ENCODE measurements around the gene LIMK1. TPM values are rescaled to one million over a fixed set of nuclear protein-coding genes. Genes with fewer than 3 reads are reported as not detected.

LIMK1 gene
- total and polyA plus RNA-seq, 2 of the 13 experiments (the other 11 are each of a cell fraction or from before 2014, with no cell fraction given) = 8.9 to 18.8 TPM

- WGBS (ENCODE audit: low lambda C conversion rate) = 32% methylated on average over 7 of the region's 8 CpGs
- in situ Hi-C loops (cut with HindIII; ENCODE audit: extremely low pct_ligation_motif_present, low pct_unique_long_range_greater_than_20kb) = no loop called here
These were observed 46.0 kb upstream of the LIMK1 start for GRCh38 chr7:74037609-74038008.

More at GRCh38 chr7:74037609-74038008, 46.0 kb upstream of the LIMK1 start:
- Histone ChIP-seq H3K9me3 (ENCODE audit: low read length) (no peaks in the 10 kb centered on the region), H3K4me3 (replicated peaks in 1 of 3; ENCODE audit: insufficient read depth in 1 of 3, low read depth in 2 of 3, low read length in 3 of 3) (no peak overlapping the region), H3K4me2 (ENCODE audit: low read depth, low read length) (no peak overlapping the region), H3K27ac (ENCODE audit: extremely low read length, insufficient read depth, low read length) (no peak overlapping the region), H3K79me2 (ENCODE audit: insufficient read depth, low read length) (no peaks in the 10 kb centered on the region), H3K36me3 (replicated peaks in 1 of 2; ENCODE audit: control insufficient read depth in 1 of 2, insufficient read depth in 2 of 2, low read length in 2 of 2) (no peaks in the 10 kb centered on the region), H3K4me1 (ENCODE audit: insufficient read depth, low read length) (no peaks in the 10 kb centered on the region), H2AFZ (ENCODE audit: low read length) (no peak overlapping the region), H4K20me1 (ENCODE audit: insufficient read depth, low read length) (no peaks in the 10 kb centered on the region), H3K27me3 (ENCODE audit: control insufficient read depth in 1 of 2, insufficient read depth in 2 of 2, low read length in 2 of 2) (peaks cover 11 to 60% of the 10 kb centered on the region in 2 experiments; a peak in 4 of 5 replicates), H3K9ac (ENCODE audit: insufficient read depth, low read depth, low read length) (no peak overlapping the region)
- ChIA-PET POLR2A (interaction anchor here (0.6 kb wide), 1 partner anchor 162 kb away, joined by 3 read pairs; no protein-coding TSS in a partner anchor), CTCF (ENCODE audit: low intra/inter-chr PET ratio, low total read pairs) (no interaction called here)
- TF ChIP-seq ZNF574 (CRISPR knock-in tag; IDR thresholded peaks at IDR 0.05) (no peak), TBX2 (CRISPR knock-in tag; IDR thresholded peaks at IDR 0.05; ENCODE audit: borderline replicate concordance) (no peak), ATM (IDR thresholded peaks at IDR 0.05; ENCODE audit: borderline replicate concordance) (no peak), YEATS4 (CRISPR knock-in tag; IDR thresholded peaks at IDR 0.05; ENCODE audit: borderline replicate concordance) (no peak)
- no peak for FAIRE-seq
- BruUV-seq (replicated peaks) = no TSS peak
- intact Hi-C loops (cut with micrococcal nuclease; ENCODE audit: unreplicated experiment) = no loop called here
- peak; percentile 17; the same call in 2 of the 3 replicates for ATAC-seq
- DNase-seq (ENCODE audit: low spot score) = no peak

Data from HepG2 (cell line).